Measurements from ENCODE around the gene FAM118B.

FAM118B gene

DNA sequence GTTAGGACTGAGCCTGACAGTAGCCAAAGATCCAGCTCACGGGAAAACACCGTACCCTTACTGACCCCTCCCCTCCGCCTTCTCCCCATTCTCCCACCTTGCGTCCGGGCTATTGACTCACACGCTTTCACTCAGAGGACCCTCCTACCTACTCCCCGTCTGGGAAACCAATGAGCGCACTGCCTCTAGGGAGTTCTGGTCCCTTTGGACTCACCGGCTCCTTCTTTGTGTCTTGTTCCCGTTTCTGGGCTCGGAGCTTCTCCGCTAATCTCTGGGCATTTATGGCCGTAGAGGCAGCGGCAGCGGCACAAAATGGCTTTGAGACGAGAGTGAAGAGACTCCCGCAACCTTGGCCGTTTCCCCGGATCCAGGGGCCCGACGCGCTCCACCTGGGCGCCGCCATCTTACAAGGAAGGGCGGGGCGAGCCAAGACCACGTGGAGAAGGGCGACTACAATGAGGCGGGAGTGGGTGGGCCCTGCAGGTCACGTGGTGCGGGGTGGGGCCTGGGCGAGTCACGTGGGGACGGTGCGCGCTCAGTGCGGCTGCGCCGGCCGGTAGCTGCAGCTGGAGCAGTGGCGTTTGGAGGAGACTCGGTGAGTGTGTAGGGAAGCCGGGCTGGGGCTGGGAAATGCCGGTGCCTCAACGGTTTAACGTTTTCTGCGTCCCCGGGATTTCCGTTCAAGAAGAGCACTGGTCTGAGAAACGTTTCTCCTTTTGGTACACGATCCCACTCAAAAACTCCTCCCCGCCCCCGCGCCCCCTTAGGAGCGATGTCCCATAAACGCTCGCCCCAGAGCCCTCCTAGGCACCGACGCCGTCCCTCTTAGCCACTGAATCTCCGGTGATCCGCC is at the start of gene FAM118B, which contains the start of gene RPUSD4:
TSS of gene FAM118B (plus strand) at position 547 of the 853 bp plus-strand sequence. CDS start 23,220 bp downstream, outside the sequence.
TSS of gene RPUSD4 (minus strand) at position 415 of the 853 bp plus-strand sequence. CDS start at position 403, 12 bp downstream.
- peak; percentile 96 for DNase-seq (ENCODE audit: low read depth)

DNA sequence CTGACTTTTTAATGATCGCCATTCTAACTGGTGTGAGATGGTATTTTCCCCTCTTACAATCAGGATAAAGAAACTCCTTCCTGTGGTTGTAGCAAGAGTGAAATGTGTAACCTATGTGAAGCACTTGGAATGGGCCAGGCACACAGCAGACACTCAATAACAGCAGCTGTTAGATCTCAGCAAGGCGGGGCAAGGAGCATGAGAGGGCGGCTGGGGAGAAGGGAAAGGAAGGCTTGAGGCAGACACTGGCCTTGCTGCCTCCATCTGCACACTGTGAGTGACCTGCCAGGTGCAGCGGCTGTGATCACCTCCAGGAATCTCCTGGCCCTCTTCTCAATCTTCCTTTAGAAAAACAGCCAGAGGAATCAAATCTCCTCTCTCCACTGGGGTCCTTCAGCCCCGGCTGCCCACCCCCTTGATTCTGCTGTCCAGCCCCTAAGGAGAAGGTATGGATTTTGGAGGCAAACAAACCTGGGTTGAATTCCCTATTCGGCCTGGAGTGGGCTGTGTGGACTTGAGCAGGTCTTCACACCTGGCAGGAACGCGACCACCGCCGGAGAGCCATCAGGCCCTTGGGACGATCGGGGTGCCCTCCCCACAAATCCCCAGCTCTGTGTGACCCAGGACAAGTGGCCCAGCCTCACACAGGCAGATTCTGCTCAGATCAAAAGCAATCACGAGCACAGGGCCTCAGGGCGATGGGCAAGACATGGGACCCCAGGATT is 49.1 kb upstream of the FAM118B start:
- DNase-seq (ENCODE audit: low read depth), result no peak

DNA sequence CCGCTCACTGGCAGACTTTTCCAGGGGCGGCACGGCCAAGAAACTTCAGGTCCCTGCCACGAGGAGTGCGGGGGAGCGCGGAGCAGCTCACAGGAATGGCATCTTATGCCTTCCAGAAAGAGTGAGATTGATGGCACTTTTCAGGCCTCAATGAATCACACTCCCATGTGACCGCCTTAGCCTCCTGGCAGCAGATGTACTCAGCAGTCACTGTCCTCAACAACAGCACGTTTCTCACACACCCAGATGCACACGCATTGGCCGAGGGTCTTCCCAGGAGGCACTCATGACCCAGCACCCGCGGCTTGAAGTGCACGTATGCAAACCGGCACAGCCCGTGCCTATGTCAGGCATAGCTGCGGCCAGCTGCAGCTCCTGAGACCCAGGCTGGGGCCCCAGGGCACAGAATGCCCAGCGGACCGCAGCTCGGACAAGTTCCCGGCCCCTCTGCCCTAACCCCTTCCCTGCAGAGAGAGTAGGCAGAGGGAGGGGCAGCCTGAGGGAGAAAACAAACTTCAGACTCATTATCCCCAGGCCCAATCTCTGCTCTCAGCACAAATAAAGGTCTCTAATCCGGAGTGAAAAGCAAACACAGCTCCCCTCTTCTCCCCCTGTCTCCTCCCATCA is 48.4 kb upstream of the FAM118B start:
- DNase-seq (ENCODE audit: low read depth), result peak; percentile 67

GRCh38 chr11:126163779-126164178 is 47.8 kb upstream of the FAM118B start:
- no peak for DNase-seq (ENCODE audit: low read depth)

GRCh38 chr11:126164781-126165180 is 46.8 kb upstream of the FAM118B start:
- no peak for DNase-seq (ENCODE audit: low read depth)

DNA sequence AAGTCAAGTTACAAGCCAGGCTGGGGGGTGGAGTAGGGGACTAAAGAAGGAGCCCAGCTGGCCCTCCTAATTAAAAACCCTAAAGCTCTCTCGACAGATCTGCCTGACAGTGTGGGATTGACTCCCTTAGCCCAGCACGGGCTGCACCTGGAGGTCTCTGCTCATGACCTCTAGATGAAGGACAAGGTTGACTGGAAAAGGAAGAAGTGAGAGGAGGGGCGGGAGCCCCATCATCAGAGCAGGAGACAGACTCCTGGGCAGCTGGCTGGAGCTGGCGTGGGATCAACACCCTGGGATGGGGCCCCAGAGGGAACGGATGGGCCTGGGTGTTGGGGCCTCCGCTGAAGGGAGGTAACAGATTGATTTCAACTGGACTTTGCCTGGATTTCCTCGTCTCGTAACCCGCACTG is 46.3 kb upstream of the FAM118B start:
- no peak for DNase-seq (ENCODE audit: low read depth)

- no peak for DNase-seq (ENCODE audit: low read depth)
Measured at GRCh38 chr11:126165757-126166156, 45.8 kb upstream of the FAM118B start.

- no peak for DNase-seq (ENCODE audit: low read depth)
Measured at GRCh38 chr11:126166413-126166812, 45.2 kb upstream of the FAM118B start.

GRCh38 chr11:126167488-126167887 is 44.1 kb upstream of the FAM118B start:
- no peak for DNase-seq (ENCODE audit: low read depth)

- no peak for DNase-seq (ENCODE audit: low read depth)
Measured at GRCh38 chr11:126169291-126169690, 42.3 kb upstream of the FAM118B start.

- peak; percentile 77 for DNase-seq (ENCODE audit: low read depth)
Measured at GRCh38 chr11:126172596-126173038, 39.0 kb upstream of the FAM118B start.

DNA sequence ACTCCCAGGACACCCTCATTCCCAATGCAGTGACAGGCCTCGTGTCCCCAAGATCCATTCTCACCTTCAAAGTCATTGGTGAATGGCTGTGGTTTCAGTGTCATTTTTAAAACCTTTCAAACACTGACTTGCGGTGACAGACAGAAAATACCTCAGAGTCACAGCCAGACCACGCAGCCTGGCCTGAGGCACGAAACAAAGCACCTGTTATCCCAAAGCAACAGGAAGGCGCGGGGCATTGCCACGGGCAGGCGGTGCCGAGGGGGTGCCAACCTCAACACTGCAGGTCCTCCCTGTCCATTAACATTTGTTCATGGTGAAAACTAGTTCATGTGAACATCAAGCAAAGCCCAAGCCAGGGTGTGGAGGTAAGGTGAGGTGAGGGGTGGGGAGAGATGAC is 38.3 kb upstream of the FAM118B start:
- no peak for DNase-seq (ENCODE audit: low read depth)

DNA sequence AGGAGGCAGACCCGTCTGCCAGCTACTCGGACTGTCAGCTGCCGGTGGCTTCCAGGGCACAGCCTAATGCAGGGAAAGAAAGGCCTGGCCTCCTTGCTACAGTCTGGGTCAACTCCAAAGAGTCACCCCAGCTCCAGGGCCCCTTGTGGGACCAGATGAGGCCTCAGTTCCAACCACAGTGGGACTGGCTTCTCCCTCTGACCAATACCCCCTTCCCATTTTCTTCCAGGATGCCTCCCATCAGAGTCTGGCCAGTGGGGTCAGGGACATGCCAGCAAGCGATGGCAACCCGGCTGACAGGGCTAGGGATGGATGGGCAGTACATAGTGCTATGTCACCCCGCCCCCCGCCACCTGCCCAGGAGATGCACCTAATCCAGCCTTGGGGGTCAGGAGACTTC is 36.8 kb upstream of the FAM118B start:
- DNase-seq (ENCODE audit: low read depth), result no peak

GRCh38 chr11:126175393-126175792 is 36.2 kb upstream of the FAM118B start:
- peak; percentile 69 for DNase-seq (ENCODE audit: low read depth)

DNA sequence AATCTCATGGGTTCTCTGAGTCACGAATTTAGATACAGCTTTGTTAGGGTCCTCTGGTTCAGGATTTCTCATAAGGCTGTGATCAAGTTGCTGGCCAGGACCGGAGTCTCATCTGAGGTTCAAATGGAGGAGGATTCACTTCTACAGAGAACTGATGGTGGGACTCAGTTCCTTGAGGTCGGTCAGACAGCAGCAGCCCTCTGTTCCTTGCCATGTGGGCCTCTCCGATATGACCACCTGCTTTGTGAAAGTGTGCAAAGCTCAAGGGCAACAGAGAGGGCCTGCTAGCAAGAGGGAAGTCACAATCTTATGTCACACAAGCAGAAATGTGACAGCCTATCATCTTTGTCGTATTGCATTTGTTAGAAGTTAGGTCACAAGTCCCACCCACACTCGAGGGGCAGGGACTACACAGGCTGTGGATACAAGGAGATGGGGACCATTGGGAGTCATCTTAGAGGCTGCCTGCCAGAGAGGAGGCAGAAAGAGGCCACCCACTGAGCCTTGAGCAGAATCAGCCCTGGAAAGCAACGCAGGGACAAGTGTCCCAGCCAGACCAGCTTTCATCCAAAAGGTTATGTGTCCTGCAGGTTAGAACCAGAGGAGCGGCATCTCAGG is 34.6 kb upstream of the FAM118B start:
- DNase-seq (ENCODE audit: low read depth), result no peak

DNA sequence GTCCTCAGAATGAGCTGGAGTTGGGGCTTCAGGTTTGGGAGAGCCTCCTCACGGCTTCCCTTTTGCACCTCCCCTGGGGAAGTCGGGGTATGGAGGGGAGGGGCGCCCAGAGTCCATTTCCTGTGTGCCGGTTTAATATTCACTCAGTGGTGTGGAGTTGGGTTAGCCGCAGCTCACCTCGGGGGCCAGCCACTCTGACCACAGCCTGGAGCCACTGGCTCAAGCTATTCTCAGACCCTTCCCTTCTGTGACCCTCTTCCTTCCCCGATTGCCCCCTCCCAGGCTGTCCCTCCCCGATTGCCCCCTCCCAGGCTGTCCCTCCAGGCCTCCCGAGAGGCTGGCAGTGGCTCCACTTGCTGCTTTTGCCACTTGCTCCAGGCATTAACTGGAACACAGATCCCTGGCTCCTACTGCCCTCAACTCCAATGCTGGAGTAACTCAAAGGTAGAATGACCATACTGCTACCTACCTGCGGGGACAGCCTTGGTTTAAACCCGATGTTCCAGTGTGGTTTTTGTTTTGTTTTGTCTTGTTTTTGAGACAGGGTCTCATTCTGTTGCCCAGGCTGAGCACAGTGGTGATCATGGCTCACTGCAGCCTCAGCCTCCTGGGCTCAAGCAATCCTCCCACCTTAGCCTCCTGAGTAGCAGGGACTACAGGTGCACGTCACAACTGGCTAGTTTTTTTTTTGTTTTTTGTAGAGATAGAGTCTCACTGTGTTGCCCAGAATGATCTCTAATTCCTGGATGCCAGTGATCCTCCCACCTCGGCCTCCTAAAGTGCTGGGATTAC is 29.4 kb upstream of the FAM118B start:
- no peak for DNase-seq (ENCODE audit: low read depth)

DNA sequence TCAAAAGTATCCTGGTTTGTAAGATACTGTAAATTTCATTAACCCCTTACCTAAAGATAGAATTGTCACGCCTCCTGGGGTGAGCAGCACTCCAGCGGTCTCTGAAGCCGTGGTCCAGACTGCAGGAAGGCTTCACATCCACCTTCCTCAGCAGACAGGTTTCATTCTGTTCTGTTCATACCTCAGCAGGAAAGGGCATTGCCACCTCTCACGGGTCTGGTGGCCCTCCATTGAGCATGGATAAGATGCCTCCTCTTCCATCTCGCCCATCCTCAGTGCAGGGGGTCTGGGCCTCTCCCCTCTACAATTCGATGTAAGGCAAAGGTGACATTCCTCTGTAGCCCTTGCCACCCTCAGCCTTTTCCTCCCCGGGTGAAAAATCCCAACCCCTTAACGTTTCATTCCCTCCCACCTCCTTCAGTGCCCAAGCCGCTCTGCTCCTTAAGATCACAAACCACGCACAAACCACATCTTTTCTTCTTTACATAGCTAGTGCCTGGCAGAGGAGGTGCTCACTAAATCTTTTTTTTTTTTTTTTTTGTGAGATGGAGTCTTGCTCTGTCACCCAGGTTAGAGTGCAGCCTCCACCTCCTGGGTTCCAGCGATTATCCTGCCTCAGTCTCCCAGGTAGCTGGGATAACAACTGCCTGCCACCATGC is 28.7 kb upstream of the FAM118B start:
- no peak for DNase-seq (ENCODE audit: low read depth)

- DNase-seq (ENCODE audit: low read depth), result no peak
Measured at GRCh38 chr11:126185259-126186024, 26.1 kb upstream of the FAM118B start.

- DNase-seq (ENCODE audit: low read depth), result no peak
Measured at GRCh38 chr11:126186025-126186698, 25.4 kb upstream of the FAM118B start.
